Activated naive CD4-positive, alpha-beta T cell treated with anti-CD3 and anti-CD28 coated beads, Interleukin-2, amount 50 U/mL, for 72 hours (primary cell): ENCODE data around the gene OR2AT4. TPM values are rescaled to one million over a fixed set of nuclear protein-coding genes. Genes with fewer than 3 reads are reported as not detected.

ENCODE experiments used
- ATAC-seq, 2 donors: fragments of 150-1000 bp; cut with Tn5 transposase; 2 replicates each; pipeline ENCODE4 v1.10.0; 2021; ENCODE audit warnings: mild to moderate bottlenecking in 2 of 2, moderate library complexity in 2 of 2
- DNase-seq, 2 donors: peaks; one replicate each; pipeline ENCODE4 v3.0.0; 2021 to 2022; ENCODE audit warnings: low spot score in 2 of 2
- H3K27ac Mint-ChIP-seq, 2 donors: one replicate each; pipeline ENCODE4 v1.8.0; 2022; ENCODE audit warnings: mild to moderate bottlenecking in 2 of 2, mixed read lengths in 2 of 2
- H3K36me3 Mint-ChIP-seq, 2 donors: one replicate each; pipeline ENCODE4 v1.8.0; 2022; ENCODE audit warnings: mixed read lengths in 2 of 2
- H3K9me3 Mint-ChIP-seq, 2 donors: one replicate each; pipeline ENCODE4 v1.8.0; 2022; ENCODE audit warnings: mixed read lengths in 2 of 2
- total RNA-seq, 2 donors: library from RNA; stranded (reverse); gene quantifications; one replicate each; pipeline ENCODE4 v1.2.3, GENCODE V29; 2022

Gene OR2AT4
- total RNA-seq, 2 donors from 2014 or later = not detected

- H3K36me3 Mint-ChIP-seq = no peaks in the 10 kb centered on the region
- H3K27ac Mint-ChIP-seq = no peak overlapping the region
- DNase-seq = no peak
- ATAC-seq = no peak
- no peaks in the 10 kb centered on the region for H3K9me3 Mint-ChIP-seq
Measured at GRCh38 chr11:75082601-75083216, 14.0 kb downstream of the OR2AT4 start.

- ATAC-seq = no peak
- Mint-ChIP-seq H3K27ac (no peak overlapping the region), H3K36me3 (no peaks in the 10 kb centered on the region), H3K9me3 (no peaks in the 10 kb centered on the region)
- no peak for DNase-seq
Measured at GRCh38 chr11:75079546-75079945, 17.1 kb downstream of the OR2AT4 start.

GRCh38 chr11:75078233-75078632 lies 18.4 kb downstream of the OR2AT4 start:
- Mint-ChIP-seq H3K27ac (no peak overlapping the region), H3K9me3 (no peaks in the 10 kb centered on the region), H3K36me3 (no peaks in the 10 kb centered on the region)
- no peak for ATAC-seq
- no peak for DNase-seq

GRCh38 chr11:75077316-75077715 lies 19.4 kb downstream of the OR2AT4 start:
- no peak for DNase-seq
- Mint-ChIP-seq H3K9me3 (no peaks in the 10 kb centered on the region), H3K27ac (no peak overlapping the region), H3K36me3 (no peaks in the 10 kb centered on the region)
- ATAC-seq = no peak

- Mint-ChIP-seq H3K27ac (no peak overlapping the region), H3K36me3 (no peaks in the 10 kb centered on the region), H3K9me3 (no peaks in the 10 kb centered on the region)
- ATAC-seq (no peak), DNase-seq (no peak)
Measured at GRCh38 chr11:75076671-75077070, 20.0 kb downstream of the OR2AT4 start.

- no peaks in the 10 kb centered on the region for H3K36me3 Mint-ChIP-seq
- H3K27ac Mint-ChIP-seq = no peak overlapping the region
- ATAC-seq (no peak), DNase-seq (no peak)
- H3K9me3 Mint-ChIP-seq = peaks cover 0 to under 1% of the 10 kb centered on the region in 2 donors
Measured at GRCh38 chr11:75073459-75074190, 23.1 kb downstream of the OR2AT4 start.

GRCh38 chr11:75072582-75072981 lies 24.1 kb downstream of the OR2AT4 start:
- ATAC-seq (no peak), DNase-seq (no peak)
- peaks cover 0 to 5% of the 10 kb centered on the region in 2 donors for H3K9me3 Mint-ChIP-seq
- no peaks in the 10 kb centered on the region for H3K36me3 Mint-ChIP-seq
- H3K27ac Mint-ChIP-seq = no peak overlapping the region

- no peak for DNase-seq
Measured at GRCh38 chr11:75069473-75069872, 27.2 kb downstream of the OR2AT4 start.

GRCh38 chr11:75068993-75069392 lies 27.7 kb downstream of the OR2AT4 start:
- Mint-ChIP-seq H3K9me3 (peaks cover 0 to 5% of the 10 kb centered on the region in 2 donors), H3K27ac (no peak overlapping the region), H3K36me3 (no peaks in the 10 kb centered on the region)
- ATAC-seq (no peak), DNase-seq (no peak)

More at GRCh38 chr11:75069473-75069872, 27.2 kb downstream of the OR2AT4 start:
- Mint-ChIP-seq H3K27ac (no peak overlapping the region), H3K9me3 (peaks cover 0 to 5% of the 10 kb centered on the region in 2 donors), H3K36me3 (no peaks in the 10 kb centered on the region)
- peak in 1 of 2 donors; percentile 16 for ATAC-seq

- ATAC-seq (no peak), DNase-seq (no peak)
- Mint-ChIP-seq H3K36me3 (no peaks in the 10 kb centered on the region), H3K9me3 (peaks cover 0 to 5% of the 10 kb centered on the region in 2 donors), H3K27ac (no peak overlapping the region)
Measured at GRCh38 chr11:75068559-75068958, 28.1 kb downstream of the OR2AT4 start.

- Mint-ChIP-seq H3K36me3 (no peaks in the 10 kb centered on the region), H3K27ac (no peak overlapping the region), H3K9me3 (peaks cover 0 to 5% of the 10 kb centered on the region in 2 donors)
- ATAC-seq (no peak), DNase-seq (no peak)
Measured at GRCh38 chr11:75066061-75066460, 30.6 kb downstream of the OR2AT4 start.

- no peak overlapping the region for H3K27ac Mint-ChIP-seq
- no peak for ATAC-seq
- peaks cover 0 to 5% of the 10 kb centered on the region in 2 donors for H3K9me3 Mint-ChIP-seq
- no peaks in the 10 kb centered on the region for H3K36me3 Mint-ChIP-seq
- no peak for DNase-seq
Measured at GRCh38 chr11:75063741-75064314, 32.8 kb downstream of the OR2AT4 start.

GRCh38 chr11:75059299-75059698 lies 37.4 kb downstream of the OR2AT4 start:
- H3K9me3 Mint-ChIP-seq = no peaks in the 10 kb centered on the region

GRCh38 chr11:75056814-75057213 lies 39.9 kb downstream of the OR2AT4 start:
- Mint-ChIP-seq H3K36me3 (peaks cover 5 to 6% of the 10 kb centered on the region in 2 donors), H3K9me3 (peaks cover 11 to 14% of the 10 kb centered on the region in 2 donors), H3K27ac (no peak overlapping the region)
- DNase-seq = no peak
- no peak for ATAC-seq

More at GRCh38 chr11:75059299-75059698, 37.4 kb downstream of the OR2AT4 start:
- no peak for DNase-seq
- no peaks in the 10 kb centered on the region for H3K36me3 Mint-ChIP-seq
- no peak overlapping the region for H3K27ac Mint-ChIP-seq
- ATAC-seq = no peak

GRCh38 chr11:75055511-75055910 lies 41.2 kb downstream of the OR2AT4 start:
- no peak overlapping the region for H3K27ac Mint-ChIP-seq
- ATAC-seq = no peak
- H3K36me3 Mint-ChIP-seq = peaks cover 5 to 6% of the 10 kb centered on the region in 2 donors
- no peak for DNase-seq
- H3K9me3 Mint-ChIP-seq = peaks cover 11 to 14% of the 10 kb centered on the region in 2 donors

GRCh38 chr11:75052457-75052856 lies 44.2 kb downstream of the OR2AT4 start:
- Mint-ChIP-seq H3K36me3 (peaks cover 5 to 6% of the 10 kb centered on the region in 2 donors), H3K27ac (no peak overlapping the region), H3K9me3 (peaks cover 11 to 14% of the 10 kb centered on the region in 2 donors)
- no peak for DNase-seq
- ATAC-seq = no peak

GRCh38 chr11:75051043-75051442 lies 45.6 kb downstream of the OR2AT4 start:
- Mint-ChIP-seq H3K27ac (no peak overlapping the region), H3K9me3 (peaks cover 11 to 14% of the 10 kb centered on the region in 2 donors), H3K36me3 (peaks cover 5 to 6% of the 10 kb centered on the region in 2 donors)
- DNase-seq (no peak), ATAC-seq (no peak)
